ENCODE measurements around the gene CTBP2.
"Not testable (repeated sequence)": the region's sequence is repeated elsewhere in the genome, so short reads cannot be mapped to it uniquely, and the experiment has no call there.

CTBP2 gene

GRCh38 chr10:125082881-125083575 lies 77.3 kb downstream of the CTBP2 start:
- no peak for DNase-seq

- DNase-seq, result not testable (repeated sequence)
Measured at GRCh38 chr10:125082471-125082870, 77.9 kb downstream of the CTBP2 start.

- no peak for DNase-seq
Measured at GRCh38 chr10:125081931-125082330, 78.4 kb downstream of the CTBP2 start.

GRCh38 chr10:125080984-125081383 lies 79.4 kb downstream of the CTBP2 start:
- no peak for DNase-seq

- no peak for DNase-seq
Measured at GRCh38 chr10:125080296-125080695, 80.1 kb downstream of the CTBP2 start.

- no peak for DNase-seq
Measured at GRCh38 chr10:125079091-125079600, 81.2 kb downstream of the CTBP2 start.

- no peak for DNase-seq
Measured at GRCh38 chr10:125076891-125077541, 83.3 kb downstream of the CTBP2 start.

- no peak for DNase-seq
Measured at GRCh38 chr10:125076121-125076825, 84.1 kb downstream of the CTBP2 start.

GRCh38 chr10:125073996-125074395 lies 86.4 kb downstream of the CTBP2 start:
- no peak for DNase-seq

GRCh38 chr10:125072794-125073193 lies 87.6 kb downstream of the CTBP2 start:
- DNase-seq, result no peak

- no peak for DNase-seq
Measured at GRCh38 chr10:125071008-125071407, 89.4 kb downstream of the CTBP2 start.

GRCh38 chr10:125068406-125068805 lies 92.0 kb downstream of the CTBP2 start:
- DNase-seq, result no peak

- no peak for DNase-seq
Measured at GRCh38 chr10:125067764-125068163, 92.6 kb downstream of the CTBP2 start.

GRCh38 chr10:125066764-125067450 lies 93.5 kb downstream of the CTBP2 start:
- no peak for DNase-seq

- peak; percentile 97 for DNase-seq
Measured at GRCh38 chr10:125064681-125065492, 95.5 kb downstream of the CTBP2 start.

- no peak for DNase-seq
Measured at GRCh38 chr10:125063256-125063925, 97.0 kb downstream of the CTBP2 start.

GRCh38 chr10:125062914-125063230 lies 97.5 kb downstream of the CTBP2 start:
- no peak for DNase-seq

GRCh38 chr10:125062227-125062913 lies 98.0 kb downstream of the CTBP2 start:
- no peak for DNase-seq

- DNase-seq, result no peak
Measured at GRCh38 chr10:125061557-125062226, 98.7 kb downstream of the CTBP2 start.

- peak; percentile 70 for DNase-seq
Measured at GRCh38 chr10:125060826-125061556, 99.4 kb downstream of the CTBP2 start.

Data from kidney glomerular epithelial cell (primary cell).